ENCODE measurements around the gene RASGRF1. TPM values are rescaled to one million over a fixed set of nuclear protein-coding genes. Genes with fewer than 3 reads are reported as not detected.

The RASGRF1 gene
- total RNA-seq, 1 donor from 2014 or later = not detected

- H3K9me3 ChIP-seq (replicated peaks) = no peaks in the 10 kb centered on the region
- H3K27me3 ChIP-seq (ENCODE audit: low read depth) = peaks cover 59% of the 10 kb centered on the region
- DNase-seq = no peak
- no peaks in the 10 kb centered on the region for H3K36me3 ChIP-seq
- intact Hi-C loops (cut with micrococcal nuclease) = no loop called here
- no peaks in the 10 kb centered on the region for H3K4me1 ChIP-seq
- H3K27ac ChIP-seq (replicated peaks) = no peak overlapping the region
- H3K4me3 ChIP-seq = no peak overlapping the region
- TF ChIP-seq CTCF (IDR thresholded peaks at IDR 0.05; ENCODE audit: borderline replicate concordance) = no peak
Measured at GRCh38 chr15:79059081-79059572, 31.5 kb downstream of the RASGRF1 start.

DNA sequence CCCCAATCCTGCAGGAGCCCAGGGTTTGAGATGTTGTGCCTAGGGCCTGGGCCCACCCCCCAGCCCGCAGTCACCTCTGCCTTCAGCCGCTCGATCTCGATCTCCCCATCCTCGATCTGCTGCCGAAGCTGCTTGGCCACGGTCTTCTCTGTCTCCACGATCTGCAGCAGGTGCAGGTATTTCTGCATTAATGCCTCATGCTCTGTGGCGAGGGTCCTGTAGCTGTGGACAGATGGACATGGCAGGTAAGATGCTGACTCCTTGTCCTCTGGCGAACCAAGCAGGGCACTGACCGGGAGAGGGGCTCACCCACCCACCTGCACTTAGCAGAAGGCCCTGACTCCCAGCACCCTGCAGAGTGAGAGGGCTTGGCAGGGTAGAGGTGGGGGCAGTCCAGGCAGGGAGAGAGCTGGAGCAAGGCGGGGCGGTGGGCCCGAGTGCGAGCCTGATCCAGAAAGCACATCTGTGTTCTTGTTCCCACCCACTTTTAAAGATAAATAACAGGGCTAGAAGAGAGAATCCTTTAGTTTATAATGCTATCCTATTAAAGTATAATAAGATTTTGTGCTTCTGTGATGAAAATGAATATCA, 32.2 kb downstream of the RASGRF1 start:
- no peaks in the 10 kb centered on the region for H3K36me3 ChIP-seq
- no peak overlapping the region for H3K4me3 ChIP-seq
- peaks cover 52% of the 10 kb centered on the region for H3K27me3 ChIP-seq (ENCODE audit: low read depth)
- no peak overlapping the region for H3K27ac ChIP-seq (replicated peaks)
- TF ChIP-seq CTCF (IDR thresholded peaks at IDR 0.05; ENCODE audit: borderline replicate concordance) = no peak
- no peak for DNase-seq
- H3K9me3 ChIP-seq (replicated peaks) = no peaks in the 10 kb centered on the region
- intact Hi-C loops (cut with micrococcal nuclease) = no loop called here
- no peaks in the 10 kb centered on the region for H3K4me1 ChIP-seq

- intact Hi-C loops (cut with micrococcal nuclease) = no loop called here
- DNase-seq = no peak
- H3K4me3 ChIP-seq = no peak overlapping the region
- no peak overlapping the region for H3K27ac ChIP-seq (replicated peaks)
- H3K4me1 ChIP-seq = no peaks in the 10 kb centered on the region
- H3K9me3 ChIP-seq (replicated peaks) = no peaks in the 10 kb centered on the region
- peaks cover 45% of the 10 kb centered on the region for H3K27me3 ChIP-seq (ENCODE audit: low read depth)
- no peaks in the 10 kb centered on the region for H3K36me3 ChIP-seq
- TF ChIP-seq CTCF (IDR thresholded peaks at IDR 0.05; ENCODE audit: borderline replicate concordance) = no peak
Measured at GRCh38 chr15:79057050-79057449, 33.5 kb downstream of the RASGRF1 start.

DNA sequence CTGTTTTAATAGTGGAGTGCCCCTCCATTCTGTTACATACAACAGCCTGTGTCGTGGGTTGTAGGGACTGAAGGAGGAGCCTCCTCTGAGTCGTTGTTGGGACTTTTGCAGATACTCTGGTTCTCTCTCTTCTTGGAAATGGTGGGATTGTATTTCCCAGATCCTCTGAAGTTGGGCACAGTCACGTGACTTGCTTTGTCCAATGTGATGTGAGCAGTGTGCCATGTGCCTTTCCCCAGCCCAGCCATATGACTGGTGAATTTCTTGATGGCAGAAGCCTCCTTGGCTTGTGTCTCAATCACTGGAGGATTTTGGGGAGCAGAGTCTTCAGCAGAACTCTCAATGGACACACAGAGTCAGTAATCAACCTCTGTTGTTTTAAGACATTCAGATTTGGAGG, 36.2 kb downstream of the RASGRF1 start:
- TF ChIP-seq CTCF (IDR thresholded peaks at IDR 0.05; ENCODE audit: borderline replicate concordance) = no peak
- Histone ChIP-seq H3K36me3 (no peaks in the 10 kb centered on the region), H3K9me3 (replicated peaks) (no peaks in the 10 kb centered on the region), H3K27ac (replicated peaks) (no peak overlapping the region), H3K27me3 (ENCODE audit: low read depth) (peaks cover 31% of the 10 kb centered on the region), H3K4me1 (no peaks in the 10 kb centered on the region), H3K4me3 (no peak overlapping the region)
- intact Hi-C loops (cut with micrococcal nuclease) = no loop called here
- DNase-seq = no peak

- no peak for TF ChIP-seq CTCF (IDR thresholded peaks at IDR 0.05; ENCODE audit: borderline replicate concordance)
- Histone ChIP-seq H3K27me3 (ENCODE audit: low read depth) (peaks cover 30% of the 10 kb centered on the region), H3K36me3 (no peaks in the 10 kb centered on the region), H3K4me1 (no peaks in the 10 kb centered on the region), H3K9me3 (replicated peaks) (no peaks in the 10 kb centered on the region), H3K4me3 (no peak overlapping the region), H3K27ac (replicated peaks) (no peak overlapping the region)
- intact Hi-C loops (cut with micrococcal nuclease) = no loop called here
- no peak for DNase-seq
Measured at GRCh38 chr15:79053894-79054293, 36.7 kb downstream of the RASGRF1 start.

All from left ventricle myocardium inferior (tissue), 1 donor.